BJ (cell line): ENCODE results near the gene KCTD18. TPM values are rescaled to one million over a fixed set of nuclear protein-coding genes. Genes with fewer than 3 reads are reported as not detected.

ENCODE experiments used
- CTCF ChIA-PET: fragments of 350-600 bp; formaldehyde crosslinking; extraction: SDS; loops from one replicate; lab custom pipeline; 2021; ENCODE audit warnings: antibody characterized with exemption, inconsistent platforms; lab: Yijun Ruan, JAX
- POLR2A ChIA-PET: fragments of 300-600 bp; sonication (Branson Sonifier 250); formaldehyde crosslinking; extraction: SDS; loops from one replicate; lab custom pipeline; 2021; ENCODE audit warnings: antibody characterized with exemption; lab: Charles Lee
- DNase-seq: peaks from one replicate; pipeline ENCODE4 v3.0.0-alpha.2; 2011; ENCODE audit warnings: low read depth
- H3K27me3 ChIP-seq: 2 replicates; pipeline ENCODE4 v1.6.0; 2011; ENCODE audit warnings: low read length; ENCODE audit not compliant: control insufficient read depth, insufficient read depth
- H3K36me3 ChIP-seq: 2 replicates; pipeline ENCODE4 v1.5.1; 2011; ENCODE audit warnings: low read length; ENCODE audit not compliant: control insufficient read depth, insufficient read depth
- H3K4me3 ChIP-seq: 2 replicates; pipeline ENCODE4 v1.5.1; 2011; ENCODE audit warnings: low read depth, mild to moderate bottlenecking, control low read depth, low read length
- polyA plus RNA-seq: library from polyadenylated mRNA; depleted of rRNA; stranded (reverse); fragments of >200 nt; gene quantifications from 2 replicates; pipeline ENCODE4 v1.2.3, GENCODE V29; 2011
- TF ChIP-seq, protein P1 (sequence below): IDR thresholded peaks from 2 replicates; pipeline ENCODE4 v1.5.1; 2011; ENCODE audit warnings: low read depth, mild to moderate bottlenecking, control low read depth, inconsistent platforms, low read length, moderate library complexity; ENCODE audit not compliant: insufficient read depth

Gene KCTD18
- polyA plus RNA-seq, 1 experiment = 9.3 TPM

DNA sequence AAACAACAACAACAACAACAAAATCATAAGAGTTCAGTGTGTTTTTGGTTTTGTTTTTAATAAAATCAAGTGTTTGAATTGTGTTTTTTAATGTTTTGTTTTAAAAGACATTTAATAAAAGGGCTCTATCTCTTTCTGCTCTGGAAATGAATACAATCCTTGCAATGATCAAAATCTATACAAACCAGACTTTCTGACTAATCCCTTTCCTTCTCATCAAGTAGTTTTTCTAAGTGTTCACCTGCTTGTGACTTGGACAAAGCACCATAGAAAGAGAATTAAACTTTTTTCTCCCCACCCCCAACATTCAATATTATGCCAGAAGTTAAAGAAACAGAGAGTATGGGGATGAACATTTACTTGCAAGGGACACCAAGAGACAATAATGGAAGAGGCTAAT is 61.4 kb downstream of the KCTD18 start:
- TF ChIP-seq, protein P1, sequence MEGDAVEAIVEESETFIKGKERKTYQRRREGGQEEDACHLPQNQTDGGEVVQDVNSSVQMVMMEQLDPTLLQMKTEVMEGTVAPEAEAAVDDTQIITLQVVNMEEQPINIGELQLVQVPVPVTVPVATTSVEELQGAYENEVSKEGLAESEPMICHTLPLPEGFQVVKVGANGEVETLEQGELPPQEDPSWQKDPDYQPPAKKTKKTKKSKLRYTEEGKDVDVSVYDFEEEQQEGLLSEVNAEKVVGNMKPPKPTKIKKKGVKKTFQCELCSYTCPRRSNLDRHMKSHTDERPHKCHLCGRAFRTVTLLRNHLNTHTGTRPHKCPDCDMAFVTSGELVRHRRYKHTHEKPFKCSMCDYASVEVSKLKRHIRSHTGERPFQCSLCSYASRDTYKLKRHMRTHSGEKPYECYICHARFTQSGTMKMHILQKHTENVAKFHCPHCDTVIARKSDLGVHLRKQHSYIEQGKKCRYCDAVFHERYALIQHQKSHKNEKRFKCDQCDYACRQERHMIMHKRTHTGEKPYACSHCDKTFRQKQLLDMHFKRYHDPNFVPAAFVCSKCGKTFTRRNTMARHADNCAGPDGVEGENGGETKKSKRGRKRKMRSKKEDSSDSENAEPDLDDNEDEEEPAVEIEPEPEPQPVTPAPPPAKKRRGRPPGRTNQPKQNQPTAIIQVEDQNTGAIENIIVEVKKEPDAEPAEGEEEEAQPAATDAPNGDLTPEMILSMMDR = no peak
- Histone ChIP-seq H3K36me3 (peaks cover 7% of the 10 kb centered on the region; the same call in 1 of the 2 replicates), H3K4me3 (no peak overlapping the region), H3K27me3 (no peaks in the 10 kb centered on the region)
- no peak for DNase-seq
- CTCF ChIA-PET = interaction anchor here (1.0 to 2.0 kb wide), 2 partner anchors 463 to 469 kb away, joined by 5 to 6 read pairs; no protein-coding TSS in a partner anchor
- POLR2A ChIA-PET = no interaction called here

DNA sequence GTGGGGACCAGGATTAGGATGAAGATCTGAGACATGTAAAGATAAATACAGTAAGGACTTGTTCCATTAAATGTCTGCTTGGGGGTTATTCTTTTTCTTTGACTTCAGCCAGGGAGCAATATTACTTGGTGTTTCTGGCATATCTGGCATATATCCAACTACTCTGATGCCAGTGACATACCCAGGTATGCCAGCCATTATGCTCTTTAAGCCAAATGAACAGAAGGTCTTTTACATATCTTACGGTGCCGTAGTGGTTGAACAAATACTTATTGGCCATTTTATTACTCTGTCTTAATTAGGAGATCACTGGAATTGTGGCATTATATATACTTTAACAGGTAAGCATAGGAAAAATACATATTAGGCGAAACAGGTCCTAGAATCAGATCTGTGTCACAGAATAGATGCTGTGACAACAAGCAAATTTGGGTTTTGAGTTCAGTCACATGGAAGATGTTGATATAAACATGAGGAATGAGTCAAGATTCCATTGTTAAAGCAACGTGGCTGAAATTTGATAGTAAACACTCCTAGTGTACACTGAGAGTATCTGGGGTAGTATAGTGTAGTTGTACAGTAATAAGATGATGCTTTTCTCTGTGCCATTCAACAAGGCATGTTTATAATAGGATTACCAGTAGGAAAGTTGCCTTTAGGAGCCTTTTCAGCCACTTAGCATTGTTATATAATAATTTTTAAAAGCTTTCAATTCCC is 62.6 kb downstream of the KCTD18 start:
- ChIA-PET POLR2A (no interaction called here), CTCF (no interaction called here)

DNA sequence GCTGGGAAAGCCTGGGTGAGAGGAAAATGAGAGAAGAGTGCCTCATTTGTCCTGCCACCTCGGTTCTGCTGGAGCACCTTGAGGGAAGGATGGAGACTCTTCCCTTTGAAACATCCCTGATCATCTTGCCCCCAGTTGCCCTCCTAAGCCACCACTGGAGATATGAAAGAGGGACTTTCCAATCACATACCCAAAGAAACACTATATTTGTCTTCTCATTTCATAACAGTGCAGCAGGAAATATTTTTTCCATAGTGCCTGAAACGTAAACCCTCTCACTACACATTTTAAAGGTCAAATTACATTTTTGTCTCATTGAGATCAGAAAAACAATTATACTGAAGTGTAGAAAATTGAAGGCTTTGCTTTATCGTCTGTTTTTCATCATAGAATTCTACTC is 63.3 kb downstream of the KCTD18 start:
- Histone ChIP-seq H3K36me3 (peaks cover 7% of the 10 kb centered on the region; the same call in 1 of the 2 replicates), H3K27me3 (no peaks in the 10 kb centered on the region), H3K4me3 (no peak overlapping the region)
- no peak for DNase-seq
- POLR2A ChIA-PET = no interaction called here
- TF ChIP-seq, protein P1 = no peak
- CTCF ChIA-PET = no interaction called here

More for the DNA sequence above, 62.6 kb downstream of the KCTD18 start:
- no peak for DNase-seq
- no peaks in the 10 kb centered on the region for H3K27me3 ChIP-seq
- TF ChIP-seq, protein P1 = no peak
- no peak overlapping the region for H3K4me3 ChIP-seq
- peaks cover 7% of the 10 kb centered on the region; the same call in 1 of the 2 replicates for H3K36me3 ChIP-seq

DNA sequence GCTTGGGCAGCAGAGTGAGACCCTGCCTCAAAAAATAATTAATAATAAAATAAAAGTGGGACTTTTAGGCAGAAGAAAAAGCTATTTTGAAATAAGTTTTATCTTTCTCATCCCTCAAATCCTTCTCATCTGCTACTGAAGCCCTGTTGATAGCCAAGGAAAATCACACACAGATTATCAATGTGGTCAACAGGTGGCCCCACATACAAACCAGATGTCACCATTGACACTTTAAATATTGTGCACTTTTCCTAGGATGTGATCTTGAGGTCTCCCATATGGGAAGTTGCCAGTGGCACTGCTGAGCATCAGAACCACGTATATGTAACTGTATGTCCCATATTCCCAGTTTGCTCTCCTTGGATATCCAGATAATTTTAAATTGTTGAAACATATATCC is 64.6 kb downstream of the KCTD18 start:
- peaks cover 3% of the 10 kb centered on the region; the same call in 1 of the 2 replicates for H3K36me3 ChIP-seq
- ChIA-PET CTCF (no interaction called here), POLR2A (no interaction called here)
- H3K27me3 ChIP-seq = no peaks in the 10 kb centered on the region
- no peak for DNase-seq
- TF ChIP-seq, protein P1 = no peak
- H3K4me3 ChIP-seq = no peak overlapping the region

DNA sequence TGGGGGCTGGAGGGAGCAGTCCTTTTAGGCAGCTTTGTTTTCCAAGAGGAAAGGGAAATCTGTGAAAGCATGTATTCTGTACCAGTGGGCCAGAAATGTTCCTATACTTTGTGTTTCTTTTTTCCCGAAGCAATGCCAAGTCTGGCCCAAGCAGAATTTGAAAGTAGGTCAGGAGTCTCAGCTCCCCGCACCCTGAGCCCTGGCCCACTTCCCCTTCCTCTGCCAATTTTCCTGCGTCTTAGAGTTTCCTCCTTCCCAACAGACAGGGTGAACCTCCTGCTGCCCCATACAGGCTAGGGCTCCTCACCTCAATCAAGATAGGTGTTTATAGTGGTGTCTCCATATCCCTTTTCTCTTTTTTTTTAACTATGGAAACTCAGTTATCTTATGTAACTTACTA is 65.3 kb downstream of the KCTD18 start:
- no peaks in the 10 kb centered on the region for H3K27me3 ChIP-seq
- TF ChIP-seq, protein P1 = no peak
- H3K4me3 ChIP-seq = no peak overlapping the region
- DNase-seq = no peak
- CTCF ChIA-PET = interaction anchor here (1.1 to 1.4 kb wide), 5 partner anchors 10 to 464 kb away, joined by 3 to 4 read pairs (median 3); partner anchors contain the start of gene SPATS2L
- POLR2A ChIA-PET = no interaction called here
- H3K36me3 ChIP-seq = peaks cover 7% of the 10 kb centered on the region; the same call in 1 of the 2 replicates
